ENCODE results near the gene CELF2. TPM values are rescaled to one million over a fixed set of nuclear protein-coding genes. Genes with fewer than 3 reads are reported as not detected.
"Not testable (repeated sequence)": the region's sequence is repeated elsewhere in the genome, so short reads cannot be mapped to it uniquely, and the experiment has no call there.

Gene CELF2
- total RNA-seq, 1 donor from 2014 or later = 134 TPM

- H3K4me3 Mint-ChIP-seq (ENCODE audit: low read depth) = no peak overlapping the region
- peaks cover 2% of the 10 kb centered on the region for H3K36me3 Mint-ChIP-seq (ENCODE audit: low read depth)
- H3K9me3 Mint-ChIP-seq = peaks cover 4% of the 10 kb centered on the region
- H3K4me1 Mint-ChIP-seq (ENCODE audit: low read depth) = peaks cover 4% of the 10 kb centered on the region
- DNase-seq (ENCODE audit: low spot score) = no peak
- intact Hi-C loops (cut with micrococcal nuclease) = no loop called here
- H3K27ac Mint-ChIP-seq = no peak overlapping the region
- H3K27me3 Mint-ChIP-seq (ENCODE audit: low read depth) = peaks cover 4% of the 10 kb centered on the region
Observed at GRCh38 chr10:11118686-11119085, 101.0 kb downstream of the CELF2 start.

GRCh38 chr10:11119843-11120242, 102.2 kb downstream of the CELF2 start:
- peaks cover 4% of the 10 kb centered on the region for H3K36me3 Mint-ChIP-seq (ENCODE audit: low read depth)
- intact Hi-C loops (cut with micrococcal nuclease) = no loop called here
- H3K4me1 Mint-ChIP-seq (ENCODE audit: low read depth) = peaks cover 2% of the 10 kb centered on the region
- H3K4me3 Mint-ChIP-seq (ENCODE audit: low read depth) = no peak overlapping the region
- no peak for DNase-seq (ENCODE audit: low spot score)
- peaks cover 14% of the 10 kb centered on the region for H3K9me3 Mint-ChIP-seq
- peaks cover 4% of the 10 kb centered on the region for H3K27me3 Mint-ChIP-seq (ENCODE audit: low read depth)
- H3K27ac Mint-ChIP-seq = no peak overlapping the region

- Mint-ChIP-seq H3K9me3 (peaks cover 19% of the 10 kb centered on the region), H3K4me1 (ENCODE audit: low read depth) (peaks cover 2% of the 10 kb centered on the region)
Observed at GRCh38 chr10:11120711-11121110, 103.0 kb downstream of the CELF2 start.

GRCh38 chr10:11123892-11124291, 106.2 kb downstream of the CELF2 start:
- peaks cover 14% of the 10 kb centered on the region for H3K36me3 Mint-ChIP-seq (ENCODE audit: low read depth)
- H3K4me1 Mint-ChIP-seq (ENCODE audit: low read depth); H3K4me3 Mint-ChIP-seq (ENCODE audit: low read depth); H3K27me3 Mint-ChIP-seq (ENCODE audit: low read depth); intact Hi-C loops (cut with micrococcal nuclease); H3K27ac Mint-ChIP-seq; DNase-seq (ENCODE audit: low spot score): not testable (repeated sequence)
- peaks cover 39% of the 10 kb centered on the region for H3K9me3 Mint-ChIP-seq

More at GRCh38 chr10:11120711-11121110, 103.0 kb downstream of the CELF2 start:
- Mint-ChIP-seq H3K27ac (no peak overlapping the region), H3K4me3 (ENCODE audit: low read depth) (no peak overlapping the region), H3K27me3 (ENCODE audit: low read depth) (peaks cover 4% of the 10 kb centered on the region), H3K36me3 (ENCODE audit: low read depth) (peaks cover 8% of the 10 kb centered on the region)
- no peak for DNase-seq (ENCODE audit: low spot score)
- intact Hi-C loops (cut with micrococcal nuclease) = no loop called here

GRCh38 chr10:11125004-11125403, 107.3 kb downstream of the CELF2 start:
- H3K4me3 Mint-ChIP-seq (ENCODE audit: low read depth) = no peak overlapping the region
- peaks cover 43% of the 10 kb centered on the region for H3K9me3 Mint-ChIP-seq
- peaks cover 3% of the 10 kb centered on the region for H3K27me3 Mint-ChIP-seq (ENCODE audit: low read depth)
- H3K4me1 Mint-ChIP-seq (ENCODE audit: low read depth) = peaks cover 2% of the 10 kb centered on the region
- no peak overlapping the region for H3K27ac Mint-ChIP-seq
- H3K36me3 Mint-ChIP-seq (ENCODE audit: low read depth) = peaks cover 18% of the 10 kb centered on the region
- no peak for DNase-seq (ENCODE audit: low spot score)
- intact Hi-C loops (cut with micrococcal nuclease) = no loop called here

GRCh38 chr10:11127017-11127416, 109.3 kb downstream of the CELF2 start:
- H3K4me1 Mint-ChIP-seq (ENCODE audit: low read depth); H3K4me3 Mint-ChIP-seq (ENCODE audit: low read depth); intact Hi-C loops (cut with micrococcal nuclease); DNase-seq (ENCODE audit: low spot score); H3K27ac Mint-ChIP-seq; H3K27me3 Mint-ChIP-seq (ENCODE audit: low read depth): not testable (repeated sequence)
- Mint-ChIP-seq H3K36me3 (ENCODE audit: low read depth) (peaks cover 18% of the 10 kb centered on the region), H3K9me3 (peaks cover 43% of the 10 kb centered on the region)

- Mint-ChIP-seq H3K4me3 (ENCODE audit: low read depth) (no peak overlapping the region), H3K4me1 (ENCODE audit: low read depth) (no peaks in the 10 kb centered on the region), H3K9me3 (peaks cover 23% of the 10 kb centered on the region), H3K27me3 (ENCODE audit: low read depth) (peaks cover 3% of the 10 kb centered on the region), H3K36me3 (ENCODE audit: low read depth) (peaks cover 10% of the 10 kb centered on the region), H3K27ac (no peak overlapping the region)
- intact Hi-C loops (cut with micrococcal nuclease) = no loop called here
- no peak for DNase-seq (ENCODE audit: low spot score)
Observed at GRCh38 chr10:11131112-11131639, 113.5 kb downstream of the CELF2 start.

- H3K27ac Mint-ChIP-seq = no peak overlapping the region
- H3K36me3 Mint-ChIP-seq (ENCODE audit: low read depth) = peaks cover 3% of the 10 kb centered on the region
- no peaks in the 10 kb centered on the region for H3K4me1 Mint-ChIP-seq (ENCODE audit: low read depth)
- H3K27me3 Mint-ChIP-seq (ENCODE audit: low read depth) = peaks cover 3% of the 10 kb centered on the region
- DNase-seq (ENCODE audit: low spot score) = no peak
- no peak overlapping the region for H3K4me3 Mint-ChIP-seq (ENCODE audit: low read depth)
- intact Hi-C loops (cut with micrococcal nuclease) = no loop called here
- H3K9me3 Mint-ChIP-seq = peaks cover 4% of the 10 kb centered on the region
Observed at GRCh38 chr10:11134411-11134810, 116.7 kb downstream of the CELF2 start.

- intact Hi-C loops (cut with micrococcal nuclease) = no loop called here
- H3K36me3 Mint-ChIP-seq (ENCODE audit: low read depth) = no peaks in the 10 kb centered on the region
- DNase-seq (ENCODE audit: low spot score) = no peak
- H3K27me3 Mint-ChIP-seq (ENCODE audit: low read depth) = peaks cover 3% of the 10 kb centered on the region
- no peaks in the 10 kb centered on the region for H3K9me3 Mint-ChIP-seq
- no peak overlapping the region for H3K27ac Mint-ChIP-seq
- no peak overlapping the region for H3K4me3 Mint-ChIP-seq (ENCODE audit: low read depth)
- H3K4me1 Mint-ChIP-seq (ENCODE audit: low read depth) = peaks cover 8% of the 10 kb centered on the region
Observed at GRCh38 chr10:11135709-11136108, 118.0 kb downstream of the CELF2 start.

- Mint-ChIP-seq H3K36me3 (ENCODE audit: low read depth) (peaks cover 2% of the 10 kb centered on the region), H3K27ac (no peak overlapping the region), H3K4me3 (ENCODE audit: low read depth) (no peak overlapping the region), H3K9me3 (no peaks in the 10 kb centered on the region), H3K27me3 (ENCODE audit: low read depth) (peaks cover 3% of the 10 kb centered on the region), H3K4me1 (ENCODE audit: low read depth) (peaks cover 31% of the 10 kb centered on the region)
- intact Hi-C loops (cut with micrococcal nuclease) = no loop called here
- no peak for DNase-seq (ENCODE audit: low spot score)
Observed at GRCh38 chr10:11138314-11139033, 120.8 kb downstream of the CELF2 start.

- Mint-ChIP-seq H3K27me3 (ENCODE audit: low read depth) (peaks cover 3% of the 10 kb centered on the region), H3K27ac (peak overlapping the region; percentile 76), H3K4me3 (ENCODE audit: low read depth) (peak overlapping the region; percentile 50), H3K4me1 (ENCODE audit: low read depth) (peaks cover 53% of the 10 kb centered on the region), H3K36me3 (ENCODE audit: low read depth) (peaks cover 2% of the 10 kb centered on the region), H3K9me3 (no peaks in the 10 kb centered on the region)
- no peak for DNase-seq (ENCODE audit: low spot score)
- intact Hi-C loops (cut with micrococcal nuclease) = loop anchor here (1.0 kb wide), 1 partner anchor 8 kb away; no protein-coding TSS in a partner anchor
Observed at GRCh38 chr10:11140963-11141362, 123.3 kb downstream of the CELF2 start.

GRCh38 chr10:11141571-11142091, 124.0 kb downstream of the CELF2 start:
- intact Hi-C loops (cut with micrococcal nuclease) = loop anchor here (1.0 kb wide), 1 partner anchor 8 kb away; no protein-coding TSS in a partner anchor
- Mint-ChIP-seq H3K36me3 (ENCODE audit: low read depth) (peaks cover 2% of the 10 kb centered on the region), H3K27ac (peak overlapping the region; percentile 76), H3K9me3 (no peaks in the 10 kb centered on the region), H3K27me3 (ENCODE audit: low read depth) (peaks cover 3% of the 10 kb centered on the region), H3K4me1 (ENCODE audit: low read depth) (peaks cover 59% of the 10 kb centered on the region), H3K4me3 (ENCODE audit: low read depth) (peak overlapping the region; percentile 50)
- DNase-seq (ENCODE audit: low spot score) = no peak

GRCh38 chr10:11142777-11143176, 125.1 kb downstream of the CELF2 start:
- H3K27me3 Mint-ChIP-seq (ENCODE audit: low read depth) = peaks cover 3% of the 10 kb centered on the region
- intact Hi-C loops (cut with micrococcal nuclease) = no loop called here

More at GRCh38 chr10:11142777-11143176, 125.1 kb downstream of the CELF2 start:
- Mint-ChIP-seq H3K4me3 (ENCODE audit: low read depth) (no peak overlapping the region), H3K9me3 (no peaks in the 10 kb centered on the region), H3K36me3 (ENCODE audit: low read depth) (peaks cover 2% of the 10 kb centered on the region), H3K4me1 (ENCODE audit: low read depth) (peaks cover 71% of the 10 kb centered on the region), H3K27ac (no peak overlapping the region)
- no peak for DNase-seq (ENCODE audit: low spot score)
